ENCODE results near the gene AADAT.
A peak's percentile ranks its signal among the peaks of the same experiment; 100 is the strongest.

DNA sequence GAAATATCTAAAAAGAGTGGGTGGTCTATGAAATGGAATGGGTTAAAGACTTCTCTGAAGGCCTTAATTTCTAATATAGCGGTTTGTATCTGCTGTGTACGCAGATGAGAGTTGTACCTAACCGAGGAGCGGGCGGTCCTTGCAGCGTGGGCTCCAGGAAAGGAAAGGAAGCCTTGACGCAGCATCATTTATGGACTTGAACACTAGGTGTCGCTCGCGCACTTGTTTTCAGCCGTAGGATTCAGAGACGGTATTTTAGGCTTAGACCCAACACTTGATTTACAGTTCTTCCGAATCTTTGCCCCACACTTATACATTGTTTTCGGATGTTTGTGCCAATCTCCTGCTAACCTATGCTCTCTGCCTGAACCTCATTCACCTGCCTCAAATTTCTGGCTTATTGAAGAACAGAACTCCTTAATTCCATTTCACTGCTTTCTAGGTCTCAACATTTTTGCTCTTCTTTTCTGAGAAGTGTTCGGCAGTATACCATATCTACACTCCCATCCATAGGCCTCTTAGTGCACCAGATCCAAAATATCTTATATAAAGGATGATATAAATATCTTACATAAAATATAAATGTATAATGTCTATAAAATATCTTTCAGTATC is 48.9 kb upstream of the AADAT start:
- TF ChIP-seq, protein P1, sequence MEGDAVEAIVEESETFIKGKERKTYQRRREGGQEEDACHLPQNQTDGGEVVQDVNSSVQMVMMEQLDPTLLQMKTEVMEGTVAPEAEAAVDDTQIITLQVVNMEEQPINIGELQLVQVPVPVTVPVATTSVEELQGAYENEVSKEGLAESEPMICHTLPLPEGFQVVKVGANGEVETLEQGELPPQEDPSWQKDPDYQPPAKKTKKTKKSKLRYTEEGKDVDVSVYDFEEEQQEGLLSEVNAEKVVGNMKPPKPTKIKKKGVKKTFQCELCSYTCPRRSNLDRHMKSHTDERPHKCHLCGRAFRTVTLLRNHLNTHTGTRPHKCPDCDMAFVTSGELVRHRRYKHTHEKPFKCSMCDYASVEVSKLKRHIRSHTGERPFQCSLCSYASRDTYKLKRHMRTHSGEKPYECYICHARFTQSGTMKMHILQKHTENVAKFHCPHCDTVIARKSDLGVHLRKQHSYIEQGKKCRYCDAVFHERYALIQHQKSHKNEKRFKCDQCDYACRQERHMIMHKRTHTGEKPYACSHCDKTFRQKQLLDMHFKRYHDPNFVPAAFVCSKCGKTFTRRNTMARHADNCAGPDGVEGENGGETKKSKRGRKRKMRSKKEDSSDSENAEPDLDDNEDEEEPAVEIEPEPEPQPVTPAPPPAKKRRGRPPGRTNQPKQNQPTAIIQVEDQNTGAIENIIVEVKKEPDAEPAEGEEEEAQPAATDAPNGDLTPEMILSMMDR (IDR thresholded peaks at IDR 0.05), result peak; percentile 63 to 73 (median 68)
- TF ChIP-seq POLR2A (IDR thresholded peaks at IDR 0.05), result no peak
